HL-60 (cell line): Measurements from ENCODE around the gene ACAA1.

Source experiments
- DNase-seq, 2 experiments: peaks; one replicate each; pipeline ENCODE4 v3.0.0-alpha.2; 2010 to 2020; ENCODE audit warnings: low read depth in 1 of 2, low spot score in 1 of 2
- H3K27ac ChIP-seq: fragments of 250-450 bp; sonication (Bioruptor Pico); replicated peaks from 2 replicates; pipeline ENCODE4 v1.5.1; 2020; ENCODE audit warnings: mild to moderate bottlenecking, moderate library complexity
- H3K27me3 ChIP-seq: fragments of 250-450 bp; sonication (Bioruptor Pico); 2 replicates; pipeline ENCODE4 v1.5.1; 2021; ENCODE audit warnings: mild to moderate bottlenecking, moderate library complexity; ENCODE audit not compliant: insufficient read depth, poor library complexity, severe bottlenecking
- H3K4me3 ChIP-seq: replicated peaks from 2 replicates; pipeline ENCODE4 v1.5.1; 2011; ENCODE audit warnings: mild to moderate bottlenecking, control low read depth, low read length; ENCODE audit not compliant: insufficient read depth
- GABPA ChIP-seq: IDR thresholded peaks from 2 replicates; pipeline ENCODE4 v1.6.1; 2012; ENCODE audit warnings: low read depth
- POLR2AphosphoS5 ChIP-seq: IDR thresholded peaks from 2 replicates; pipeline ENCODE4 v1.6.1; 2012; ENCODE audit warnings: low read depth
- SPI1 ChIP-seq: IDR thresholded peaks from 2 replicates; pipeline ENCODE4 v1.6.1; 2012; ENCODE audit warnings: low read depth, mild to moderate bottlenecking, borderline replicate concordance
- TF ChIP-seq, protein P1 (sequence below): IDR thresholded peaks from 2 replicates; pipeline ENCODE4 v1.6.1; 2012; ENCODE audit warnings: low read depth; ENCODE audit not compliant: insufficient replicate concordance
- TF ChIP-seq, protein P2 (sequence below): IDR thresholded peaks from one replicate; pipeline ENCODE4 v1.5.1; 2011; ENCODE audit warnings: low read length, control low read depth, inconsistent platforms; ENCODE audit not compliant: insufficient read depth

Gene ACAA1

GRCh38 chr3:38114875-38115644 lies 21.9 kb downstream of the ACAA1 start:
- peak in 1 of 2 experiments; percentile 45 for DNase-seq
- H3K27ac ChIP-seq: no peak overlapping the region
- no peak overlapping the region for H3K4me3 ChIP-seq
- H3K27me3 ChIP-seq: no peaks in the 10 kb centered on the region
- peak; percentile 68; the same call in 1 of the 2 replicates for TF ChIP-seq POLR2AphosphoS5
- TF ChIP-seq, protein P1, sequence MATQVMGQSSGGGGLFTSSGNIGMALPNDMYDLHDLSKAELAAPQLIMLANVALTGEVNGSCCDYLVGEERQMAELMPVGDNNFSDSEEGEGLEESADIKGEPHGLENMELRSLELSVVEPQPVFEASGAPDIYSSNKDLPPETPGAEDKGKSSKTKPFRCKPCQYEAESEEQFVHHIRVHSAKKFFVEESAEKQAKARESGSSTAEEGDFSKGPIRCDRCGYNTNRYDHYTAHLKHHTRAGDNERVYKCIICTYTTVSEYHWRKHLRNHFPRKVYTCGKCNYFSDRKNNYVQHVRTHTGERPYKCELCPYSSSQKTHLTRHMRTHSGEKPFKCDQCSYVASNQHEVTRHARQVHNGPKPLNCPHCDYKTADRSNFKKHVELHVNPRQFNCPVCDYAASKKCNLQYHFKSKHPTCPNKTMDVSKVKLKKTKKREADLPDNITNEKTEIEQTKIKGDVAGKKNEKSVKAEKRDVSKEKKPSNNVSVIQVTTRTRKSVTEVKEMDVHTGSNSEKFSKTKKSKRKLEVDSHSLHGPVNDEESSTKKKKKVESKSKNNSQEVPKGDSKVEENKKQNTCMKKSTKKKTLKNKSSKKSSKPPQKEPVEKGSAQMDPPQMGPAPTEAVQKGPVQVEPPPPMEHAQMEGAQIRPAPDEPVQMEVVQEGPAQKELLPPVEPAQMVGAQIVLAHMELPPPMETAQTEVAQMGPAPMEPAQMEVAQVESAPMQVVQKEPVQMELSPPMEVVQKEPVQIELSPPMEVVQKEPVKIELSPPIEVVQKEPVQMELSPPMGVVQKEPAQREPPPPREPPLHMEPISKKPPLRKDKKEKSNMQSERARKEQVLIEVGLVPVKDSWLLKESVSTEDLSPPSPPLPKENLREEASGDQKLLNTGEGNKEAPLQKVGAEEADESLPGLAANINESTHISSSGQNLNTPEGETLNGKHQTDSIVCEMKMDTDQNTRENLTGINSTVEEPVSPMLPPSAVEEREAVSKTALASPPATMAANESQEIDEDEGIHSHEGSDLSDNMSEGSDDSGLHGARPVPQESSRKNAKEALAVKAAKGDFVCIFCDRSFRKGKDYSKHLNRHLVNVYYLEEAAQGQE: no peak

- no peak overlapping the region for H3K4me3 ChIP-seq
- H3K27me3 ChIP-seq: no peaks in the 10 kb centered on the region
- no peak for TF ChIP-seq SPI1
- TF ChIP-seq, protein P2, sequence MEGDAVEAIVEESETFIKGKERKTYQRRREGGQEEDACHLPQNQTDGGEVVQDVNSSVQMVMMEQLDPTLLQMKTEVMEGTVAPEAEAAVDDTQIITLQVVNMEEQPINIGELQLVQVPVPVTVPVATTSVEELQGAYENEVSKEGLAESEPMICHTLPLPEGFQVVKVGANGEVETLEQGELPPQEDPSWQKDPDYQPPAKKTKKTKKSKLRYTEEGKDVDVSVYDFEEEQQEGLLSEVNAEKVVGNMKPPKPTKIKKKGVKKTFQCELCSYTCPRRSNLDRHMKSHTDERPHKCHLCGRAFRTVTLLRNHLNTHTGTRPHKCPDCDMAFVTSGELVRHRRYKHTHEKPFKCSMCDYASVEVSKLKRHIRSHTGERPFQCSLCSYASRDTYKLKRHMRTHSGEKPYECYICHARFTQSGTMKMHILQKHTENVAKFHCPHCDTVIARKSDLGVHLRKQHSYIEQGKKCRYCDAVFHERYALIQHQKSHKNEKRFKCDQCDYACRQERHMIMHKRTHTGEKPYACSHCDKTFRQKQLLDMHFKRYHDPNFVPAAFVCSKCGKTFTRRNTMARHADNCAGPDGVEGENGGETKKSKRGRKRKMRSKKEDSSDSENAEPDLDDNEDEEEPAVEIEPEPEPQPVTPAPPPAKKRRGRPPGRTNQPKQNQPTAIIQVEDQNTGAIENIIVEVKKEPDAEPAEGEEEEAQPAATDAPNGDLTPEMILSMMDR: no peak
- TF ChIP-seq POLR2AphosphoS5: no peak
- TF ChIP-seq, protein P1: no peak
- no peak for TF ChIP-seq GABPA
- no peak for DNase-seq
- no peak overlapping the region for H3K27ac ChIP-seq
Observed at GRCh38 chr3:38114052-38114874, 22.7 kb downstream of the ACAA1 start.

GRCh38 chr3:38112378-38112761 lies 24.6 kb downstream of the ACAA1 start:
- Histone ChIP-seq H3K4me3 (no peak overlapping the region), H3K27ac (no peak overlapping the region), H3K27me3 (no peaks in the 10 kb centered on the region)
- TF ChIP-seq, protein P1: no peak
- no peak for TF ChIP-seq POLR2AphosphoS5
- TF ChIP-seq SPI1: no peak
- TF ChIP-seq GABPA: no peak
- TF ChIP-seq, protein P2: no peak
- DNase-seq: no peak
